ENCODE measurements around the gene BMP10. TPM values are rescaled to one million over a fixed set of nuclear protein-coding genes. Genes with fewer than 3 reads are reported as not detected.

The BMP10 gene
- total RNA-seq, 1 experiment from 2014 or later, result not detected

- Histone ChIP-seq H2AFZ (ENCODE audit: low read length) (no peak overlapping the region), H3K4me2 (ENCODE audit: insufficient read depth, insufficient read length, low read length) (no peak overlapping the region)
- peaks cover 17 to 20% of the 10 kb centered on the region in 2 experiments for H3K4me1 Mint-ChIP-seq
Measured at GRCh38 chr2:68911246-68911645, 40.0 kb upstream of the BMP10 start.

More at GRCh38 chr2:68911246-68911645, 40.0 kb upstream of the BMP10 start:
- Histone ChIP-seq H4K5ac (ENCODE audit: insufficient read length, low read depth, low read length) (no peak overlapping the region), H4K20me1 (ENCODE audit: control insufficient read depth, insufficient read depth, insufficient read length) (no peaks in the 10 kb centered on the region), H2BK120ac (ENCODE audit: low read depth, low read length, poor library complexity, severe bottlenecking) (no peak overlapping the region), H4K91ac (ENCODE audit: insufficient read length, low read depth, low read length) (no peak overlapping the region), H2BK15ac (ENCODE audit: low read depth, low read length) (no peak overlapping the region), H3K27ac (ENCODE audit: insufficient read length, low read depth, low read length) (no peak overlapping the region), H3K9me3 (ENCODE audit: control insufficient read depth, low read depth, low read length) (no peaks in the 10 kb centered on the region), H3K4ac (ENCODE audit: low read depth, low read length) (no peak overlapping the region), H4K8ac (replicated peaks; ENCODE audit: insufficient read length, low read depth, low read length) (no peak overlapping the region), H2BK5ac (ENCODE audit: insufficient read length, low read length) (no peak overlapping the region), H3T11ph (ENCODE audit: low read length) (no peak overlapping the region), H3K18ac (ENCODE audit: insufficient read length, low read depth, low read length) (no peak overlapping the region), H2BK20ac (ENCODE audit: low read depth, low read length, poor library complexity, severe bottlenecking) (no peak overlapping the region), H2BK12ac (ENCODE audit: insufficient read length, low read depth, low read length) (no peak overlapping the region), H3K79me2 (ENCODE audit: insufficient read depth, low read length) (no peaks in the 10 kb centered on the region), H3K79me1 (ENCODE audit: insufficient read depth, low read depth, low read length, poor library complexity, severe bottlenecking) (no peaks in the 10 kb centered on the region), H3K23me2 (ENCODE audit: insufficient read length, low read depth, low read length, poor library complexity, severe bottlenecking) (no peaks in the 10 kb centered on the region), H3K23ac (ENCODE audit: insufficient read length, low read depth, low read length) (no peak overlapping the region), H3K14ac (ENCODE audit: insufficient read depth, low read length) (peak overlapping the region; percentile 77; the same call in 1 of the 2 replicates), H3K56ac (ENCODE audit: insufficient read length, low read depth, low read length) (no peak overlapping the region), H3K9ac (ENCODE audit: extremely low read depth, insufficient read length, low read length) (no peak overlapping the region), H2AK5ac (ENCODE audit: insufficient read length, low read length) (no peak overlapping the region), H3K27me3 (ENCODE audit: insufficient read depth, low read length) (no peaks in the 10 kb centered on the region), H3K4me1 (ENCODE audit: insufficient read depth, low read length) (peaks cover 5% of the 10 kb centered on the region)
- H3K9me3 Mint-ChIP-seq, result peaks cover 0 to 10% of the 10 kb centered on the region in 2 experiments; a peak in 2 of 5 replicates
- no peak for TF ChIP-seq CTCF (conservative IDR thresholded peaks at IDR 0.05)
- no peaks in the 10 kb centered on the region for H3K27me3 Mint-ChIP-seq (ENCODE audit: low read depth)
- H3K4me3 Mint-ChIP-seq, result peak overlapping the region in 1 of 2 experiments; percentile 17; a peak in 1 of 5 replicates
- WGBS (ENCODE audit: extremely low coverage, insufficient read length, low lambda C conversion rate), result no CpG with 5 or more reads among the region's 4 CpGs
- DNase-seq, result no peak
- H3K36me3 Mint-ChIP-seq (ENCODE audit: insufficient read depth in 1 of 3, low read depth in 3 of 3), result 0 out of 7 replicates have a peak, but pooled peaks cover 0 to 3% (median 0%) of the 10 kb centered on the region in 3 experiments
- H3K27ac Mint-ChIP-seq, result no peak overlapping the region; a peak in 1 of 7 replicates

Data from H9 (cell line).